ENCODE results near the gene CASP10.

CASP10 gene

GRCh38 chr2:201246280-201246679 lies 63.3 kb downstream of the CASP10 start:
- no peak for DNase-seq (ENCODE audit: extremely low read depth, insufficient read length)
- no peaks in the 10 kb centered on the region for H3K36me3 ChIP-seq (ENCODE audit: control insufficient read depth, insufficient read depth, low read length)
- no peak overlapping the region for H3K4me3 ChIP-seq (replicated peaks; ENCODE audit: low read depth, low read length)
- no peaks in the 10 kb centered on the region for H3K27me3 ChIP-seq (replicated peaks; ENCODE audit: control insufficient read depth, insufficient read depth, low read length)
- TF ChIP-seq CTCF (IDR thresholded peaks at IDR 0.05; ENCODE audit: insufficient read depth, low read length, poor library complexity, severe bottlenecking), result no peak

- Histone ChIP-seq H3K36me3 (ENCODE audit: control insufficient read depth, insufficient read depth, low read length) (no peaks in the 10 kb centered on the region), H3K27me3 (replicated peaks; ENCODE audit: control insufficient read depth, insufficient read depth, low read length) (no peaks in the 10 kb centered on the region), H3K4me3 (replicated peaks; ENCODE audit: low read depth, low read length) (no peak overlapping the region)
- no peak for TF ChIP-seq CTCF (IDR thresholded peaks at IDR 0.05; ENCODE audit: insufficient read depth, low read length, poor library complexity, severe bottlenecking)
- no peak for DNase-seq (ENCODE audit: extremely low read depth, insufficient read length)
Observed at GRCh38 chr2:201248288-201248844, 65.4 kb downstream of the CASP10 start.

- no peak for TF ChIP-seq CTCF (IDR thresholded peaks at IDR 0.05; ENCODE audit: insufficient read depth, low read length, poor library complexity, severe bottlenecking)
- no peak for DNase-seq (ENCODE audit: extremely low read depth, insufficient read length)
- Histone ChIP-seq H3K27me3 (replicated peaks; ENCODE audit: control insufficient read depth, insufficient read depth, low read length) (no peaks in the 10 kb centered on the region), H3K4me3 (replicated peaks; ENCODE audit: low read depth, low read length) (no peak overlapping the region), H3K36me3 (ENCODE audit: control insufficient read depth, insufficient read depth, low read length) (no peaks in the 10 kb centered on the region)
Observed at GRCh38 chr2:201249889-201250288, 66.9 kb downstream of the CASP10 start.

- no peak for DNase-seq (ENCODE audit: extremely low read depth, insufficient read length)
- TF ChIP-seq CTCF (IDR thresholded peaks at IDR 0.05; ENCODE audit: insufficient read depth, low read length, poor library complexity, severe bottlenecking), result no peak
- no peaks in the 10 kb centered on the region for H3K27me3 ChIP-seq (replicated peaks; ENCODE audit: control insufficient read depth, insufficient read depth, low read length)
- no peaks in the 10 kb centered on the region for H3K36me3 ChIP-seq (ENCODE audit: control insufficient read depth, insufficient read depth, low read length)
- H3K4me3 ChIP-seq (replicated peaks; ENCODE audit: low read depth, low read length), result no peak overlapping the region
Observed at GRCh38 chr2:201250741-201251140, 67.8 kb downstream of the CASP10 start.

- Histone ChIP-seq H3K27me3 (replicated peaks; ENCODE audit: control insufficient read depth, insufficient read depth, low read length) (no peaks in the 10 kb centered on the region), H3K4me3 (replicated peaks; ENCODE audit: low read depth, low read length) (no peak overlapping the region), H3K36me3 (ENCODE audit: control insufficient read depth, insufficient read depth, low read length) (no peaks in the 10 kb centered on the region)
- no peak for TF ChIP-seq CTCF (IDR thresholded peaks at IDR 0.05; ENCODE audit: insufficient read depth, low read length, poor library complexity, severe bottlenecking)
- no peak for DNase-seq (ENCODE audit: extremely low read depth, insufficient read length)
Observed at GRCh38 chr2:201254081-201254730, 71.3 kb downstream of the CASP10 start.

Data from GM06990 (cell line).